Peyer's patch (tissue), 4 donors: ENCODE measurements around the gene TMEM108.

ENCODE experiments used
- CTCF ChIP-seq, 6 experiments: fragments of 450-650 bp in 4 of 6; fragments of 200-600 bp in 2 of 6; sonication (generic) in 1 of 6; IDR thresholded peaks; one replicate each; pipeline ENCODE4 v1.5.1; 2017 to 2019; ENCODE audit warnings: antibody characterized with exemption in 6 of 6, mild to moderate bottlenecking in 3 of 6, moderate library complexity in 1 of 6
- POLR2A ChIP-seq, 2 donors: fragments of 450-650 bp; IDR thresholded peaks; one replicate each; pipeline ENCODE4 v1.5.1; 2017; ENCODE audit warnings: antibody characterized with exemption in 2 of 2, mild to moderate bottlenecking in 2 of 2, moderate library complexity in 2 of 2

GRCh38 chr3:133377396-133377795 is 339.2 kb downstream of the TMEM108 start:
- peak in 3 of 6 experiments; percentile 6 to 27 (median 17) for TF ChIP-seq CTCF (IDR thresholded peaks at IDR 0.05)
- TF ChIP-seq POLR2A (IDR thresholded peaks at IDR 0.05) = no peak
